ENCODE measurements around the gene RFX8. TPM values are rescaled to one million over a fixed set of nuclear protein-coding genes. Genes with fewer than 3 reads are reported as not detected.

RFX8 gene
- total RNA-seq, 4 donors from 2014 or later, result 0.91 TPM; not detected in 3

DNA sequence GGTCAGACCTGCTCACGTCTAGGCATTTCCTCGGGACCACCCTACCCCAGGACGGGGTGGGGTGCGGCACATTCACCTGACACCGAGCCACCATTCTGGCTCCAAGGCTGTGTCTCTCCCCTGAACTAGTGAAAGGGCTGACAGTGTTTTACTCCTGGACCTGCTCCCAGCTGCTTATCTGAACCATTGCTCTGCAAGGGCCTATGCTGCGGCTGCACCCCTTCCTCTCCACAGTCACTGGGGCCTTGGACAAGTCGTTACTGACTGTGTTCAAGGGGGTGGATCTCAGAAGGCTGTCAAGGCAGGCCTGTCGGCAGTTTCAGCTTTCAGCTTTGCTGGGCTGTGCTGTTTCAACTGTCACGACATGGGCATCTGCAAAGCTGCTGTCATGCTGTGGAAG, 99.3 kb downstream of the RFX8 start:
- no peak for DNase-seq (ENCODE audit: extremely low spot score)

DNA sequence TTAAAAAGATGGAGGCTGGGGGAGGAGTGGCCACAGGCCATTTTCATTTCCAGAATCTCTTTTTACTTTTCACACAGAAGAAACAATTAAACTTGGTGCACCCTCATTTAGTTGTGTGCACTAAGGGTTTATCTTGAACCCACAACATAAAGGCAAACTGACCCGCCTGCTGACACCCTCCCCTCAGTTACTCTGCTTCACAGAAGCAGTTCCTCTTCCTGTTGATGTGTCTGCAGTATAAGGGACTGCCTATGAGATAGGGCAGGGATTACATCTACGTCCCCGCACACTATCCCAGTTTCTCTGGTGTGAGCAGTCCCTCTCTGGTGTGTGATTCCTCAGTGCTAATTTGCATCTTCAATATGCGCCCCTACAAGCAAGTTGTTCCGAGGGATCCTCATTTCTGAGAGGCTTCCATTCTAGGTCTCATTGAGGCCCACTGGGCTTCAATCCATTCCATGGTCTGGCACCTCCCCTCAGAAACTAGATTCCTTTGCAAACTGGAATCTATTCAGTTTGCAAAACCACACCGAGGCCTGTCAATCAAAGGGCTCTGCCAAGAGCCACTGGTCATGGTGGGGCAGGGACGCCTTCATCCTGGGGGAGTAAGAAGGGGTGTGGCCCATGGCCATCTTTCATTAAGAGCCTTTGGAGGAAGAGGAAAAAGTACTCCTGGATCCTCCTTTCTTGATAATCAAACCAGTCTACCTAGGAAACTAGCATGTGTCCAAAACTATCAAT, 99.9 kb downstream of the RFX8 start:
- Histone ChIP-seq H3K4me3 (no peak overlapping the region), H3K27ac (replicated peaks in 1 of 4) (no peak overlapping the region), H3K4me1 (no peaks in the 10 kb centered on the region), H3K27me3 (no peaks in the 10 kb centered on the region), H3K9me3 (no peaks in the 10 kb centered on the region), H3K36me3 (no peaks in the 10 kb centered on the region)
- no peak for DNase-seq (ENCODE audit: extremely low spot score)
- intact Hi-C loops (cut with DNase I), result no loop called here
- TF ChIP-seq POLR2A (IDR thresholded peaks at IDR 0.05; ENCODE audit: low read depth), result no peak
- 97% methylated on average over 7 of the region's 7 CpGs for WGBS

More for the DNA sequence above, 99.3 kb downstream of the RFX8 start:
- no peaks in the 10 kb centered on the region for H3K4me1 ChIP-seq
- WGBS, result 71% methylated on average over 8 of the region's 9 CpGs
- H3K36me3 ChIP-seq, result no peaks in the 10 kb centered on the region
- no peak overlapping the region for H3K27ac ChIP-seq (replicated peaks in 1 of 4)
- H3K4me3 ChIP-seq, result no peak overlapping the region
- no peaks in the 10 kb centered on the region for H3K27me3 ChIP-seq
- no peaks in the 10 kb centered on the region for H3K9me3 ChIP-seq
- TF ChIP-seq POLR2AphosphoS5 (IDR thresholded peaks at IDR 0.05) (no peak), POLR2A (IDR thresholded peaks at IDR 0.05; ENCODE audit: low read depth) (no peak), EP300 (IDR thresholded peaks at IDR 0.05) (no peak)
- TF ChIP-seq, protein P1, sequence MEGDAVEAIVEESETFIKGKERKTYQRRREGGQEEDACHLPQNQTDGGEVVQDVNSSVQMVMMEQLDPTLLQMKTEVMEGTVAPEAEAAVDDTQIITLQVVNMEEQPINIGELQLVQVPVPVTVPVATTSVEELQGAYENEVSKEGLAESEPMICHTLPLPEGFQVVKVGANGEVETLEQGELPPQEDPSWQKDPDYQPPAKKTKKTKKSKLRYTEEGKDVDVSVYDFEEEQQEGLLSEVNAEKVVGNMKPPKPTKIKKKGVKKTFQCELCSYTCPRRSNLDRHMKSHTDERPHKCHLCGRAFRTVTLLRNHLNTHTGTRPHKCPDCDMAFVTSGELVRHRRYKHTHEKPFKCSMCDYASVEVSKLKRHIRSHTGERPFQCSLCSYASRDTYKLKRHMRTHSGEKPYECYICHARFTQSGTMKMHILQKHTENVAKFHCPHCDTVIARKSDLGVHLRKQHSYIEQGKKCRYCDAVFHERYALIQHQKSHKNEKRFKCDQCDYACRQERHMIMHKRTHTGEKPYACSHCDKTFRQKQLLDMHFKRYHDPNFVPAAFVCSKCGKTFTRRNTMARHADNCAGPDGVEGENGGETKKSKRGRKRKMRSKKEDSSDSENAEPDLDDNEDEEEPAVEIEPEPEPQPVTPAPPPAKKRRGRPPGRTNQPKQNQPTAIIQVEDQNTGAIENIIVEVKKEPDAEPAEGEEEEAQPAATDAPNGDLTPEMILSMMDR (IDR thresholded peaks at IDR 0.05), result no peak
- intact Hi-C loops (cut with DNase I), result no loop called here

DNA sequence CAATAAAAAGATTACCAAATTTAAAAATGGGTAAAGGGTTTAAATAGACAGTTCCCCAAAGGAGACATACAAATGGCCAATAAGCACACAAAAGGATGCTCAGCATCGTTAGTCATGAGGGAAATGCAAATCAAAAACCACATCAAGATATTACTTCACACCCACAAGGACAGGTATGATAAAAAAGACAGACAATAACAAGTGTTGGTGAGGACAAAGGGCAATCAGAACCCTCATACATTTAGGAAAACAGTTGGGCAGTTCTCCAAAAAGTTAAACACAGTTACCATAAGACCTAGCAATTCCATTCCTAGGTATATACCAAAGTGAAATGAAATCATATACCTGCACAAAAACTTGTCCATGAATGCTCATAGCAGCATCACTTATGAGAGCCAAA, 102.1 kb downstream of the RFX8 start:
- H3K36me3 ChIP-seq, result no peaks in the 10 kb centered on the region
- 74% methylated on average over 1 of the region's 1 CpG for WGBS
- H3K9me3 ChIP-seq, result no peaks in the 10 kb centered on the region
- H3K27me3 ChIP-seq, result no peaks in the 10 kb centered on the region
- intact Hi-C loops (cut with DNase I), result no loop called here
- no peak overlapping the region for H3K4me3 ChIP-seq
- DNase-seq (ENCODE audit: extremely low spot score), result no peak
- no peak overlapping the region for H3K27ac ChIP-seq (replicated peaks in 1 of 4)
- H3K4me1 ChIP-seq, result no peaks in the 10 kb centered on the region
- TF ChIP-seq, protein P1 (IDR thresholded peaks at IDR 0.05), result no peak
- TF ChIP-seq POLR2A (IDR thresholded peaks at IDR 0.05; ENCODE audit: low read depth), result no peak
- no peak for TF ChIP-seq POLR2AphosphoS5 (IDR thresholded peaks at IDR 0.05)
- TF ChIP-seq EP300 (IDR thresholded peaks at IDR 0.05), result no peak

DNA sequence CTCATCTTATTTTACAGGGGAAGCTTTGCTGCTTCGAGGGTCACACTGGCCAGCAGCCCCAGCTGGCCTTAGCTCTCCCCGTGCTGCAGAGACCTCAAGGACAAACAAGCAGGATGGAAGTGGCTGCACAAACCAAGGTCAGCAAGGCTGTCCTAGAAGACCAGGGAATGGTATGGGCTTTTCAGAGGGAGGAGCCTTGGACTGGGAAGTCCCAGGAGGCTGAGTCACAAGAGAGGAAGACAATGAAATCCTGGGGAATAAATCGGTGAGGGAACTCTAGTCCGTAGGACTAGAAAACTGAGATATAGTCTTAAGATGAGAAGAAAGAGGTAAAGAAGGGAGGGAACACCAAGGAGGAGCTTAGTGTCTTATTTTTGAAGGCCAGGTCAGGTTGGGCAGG, 103.3 kb downstream of the RFX8 start:
- 81% methylated on average over 4 of the region's 4 CpGs for WGBS
- no peak overlapping the region for H3K27ac ChIP-seq (replicated peaks in 1 of 4)
- no peak for DNase-seq (ENCODE audit: extremely low spot score)
- no peaks in the 10 kb centered on the region for H3K27me3 ChIP-seq
- no peaks in the 10 kb centered on the region for H3K9me3 ChIP-seq
- intact Hi-C loops (cut with DNase I), result no loop called here
- no peaks in the 10 kb centered on the region for H3K4me1 ChIP-seq
- no peak overlapping the region for H3K4me3 ChIP-seq
- TF ChIP-seq, protein P1 (IDR thresholded peaks at IDR 0.05), result no peak
- TF ChIP-seq POLR2AphosphoS5 (IDR thresholded peaks at IDR 0.05) (no peak), EP300 (IDR thresholded peaks at IDR 0.05) (no peak), POLR2A (IDR thresholded peaks at IDR 0.05; ENCODE audit: low read depth) (no peak)
- H3K36me3 ChIP-seq, result no peaks in the 10 kb centered on the region

DNA sequence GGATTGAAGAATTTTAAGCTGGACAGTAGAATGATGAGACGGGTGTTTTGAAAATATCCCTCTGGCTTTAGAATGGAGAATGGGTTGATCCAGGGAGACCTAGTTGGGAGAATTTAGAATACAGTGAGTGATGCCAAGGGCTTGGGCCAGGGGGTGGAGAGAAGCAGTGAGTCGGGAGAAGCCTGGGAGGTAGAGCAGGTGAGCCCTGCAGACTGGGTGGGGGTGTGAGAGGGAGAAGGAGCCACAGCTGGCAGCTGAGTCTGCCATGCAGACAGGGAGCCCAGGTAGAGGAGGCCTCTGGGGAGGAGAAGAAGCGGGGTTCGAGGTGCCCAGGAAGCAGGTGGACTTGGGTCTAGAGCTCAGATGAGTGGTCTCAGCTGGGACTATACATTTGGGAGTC, 105.8 kb downstream of the RFX8 start:
- intact Hi-C loops (cut with DNase I), result no loop called here
- H3K9me3 ChIP-seq, result no peaks in the 10 kb centered on the region
- 95% methylated on average over 4 of the region's 4 CpGs for WGBS
- no peaks in the 10 kb centered on the region for H3K27me3 ChIP-seq
- H3K4me1 ChIP-seq, result no peaks in the 10 kb centered on the region
- TF ChIP-seq, protein P1 (IDR thresholded peaks at IDR 0.05), result no peak
- TF ChIP-seq POLR2A (IDR thresholded peaks at IDR 0.05; ENCODE audit: low read depth) (no peak), POLR2AphosphoS5 (IDR thresholded peaks at IDR 0.05) (no peak), EP300 (IDR thresholded peaks at IDR 0.05) (no peak)
- no peaks in the 10 kb centered on the region for H3K36me3 ChIP-seq
- no peak overlapping the region for H3K4me3 ChIP-seq
- DNase-seq (ENCODE audit: extremely low spot score), result no peak
- no peak overlapping the region for H3K27ac ChIP-seq (replicated peaks in 1 of 4)

All from esophagus muscularis mucosa (tissue), 4 donors.